Large intestine (tissue), 12 donors: Measurements from ENCODE around the gene FREM1. TPM values are rescaled to one million over a fixed set of nuclear protein-coding genes. Genes with fewer than 3 reads are reported as not detected.
A peak's percentile ranks its signal among the peaks of the same experiment; 100 is the strongest.

Experiments
- DNase-seq, 2 donors: peaks; one replicate each; pipeline versions ENCODE4 v3.0.0 to v3.0.0-alpha.2; 2013
- H3K27ac ChIP-seq: one replicate; pipeline ENCODE4 v1.5.1; 2013; ENCODE audit warnings: low read length
- H3K27me3 ChIP-seq: 2 replicates; pipeline ENCODE4 v1.6.1; 2013; ENCODE audit warnings: low read length; ENCODE audit not compliant: control insufficient read depth, insufficient read depth
- H3K36me3 ChIP-seq: 2 replicates; pipeline ENCODE4 v1.6.1; 2013; ENCODE audit warnings: low read length; ENCODE audit not compliant: control insufficient read depth, insufficient read depth
- H3K4me1 ChIP-seq: one replicate; pipeline ENCODE4 v1.6.1; 2013; ENCODE audit warnings: low read length; ENCODE audit not compliant: control insufficient read depth, insufficient read depth
- H3K4me3 ChIP-seq: one replicate; pipeline ENCODE4 v1.5.1; 2013; ENCODE audit warnings: low read length
- H3K9me3 ChIP-seq: one replicate; pipeline ENCODE4 v1.6.1; 2013; ENCODE audit warnings: mild to moderate bottlenecking, low read depth, low read length, moderate library complexity; ENCODE audit not compliant: control insufficient read depth
- WGBS: methylation state at CpG from one replicate; pipeline ENCODE4 v1.1.5; 2013; ENCODE audit warnings: low lambda C conversion rate; ENCODE audit not compliant: insufficient coverage; 5-methylcytosine and 5-hydroxymethylcytosine counted together
- long read RNA-seq, 11 donors: transcript quantifications; one replicate each; lab custom pipeline, GENCODE V29; 2026
- polyA plus RNA-seq: library from polyadenylated mRNA; unstranded; fragments of 120-200 nt; gene quantifications from one replicate; pipeline ENCODE4 v1.2.1, GENCODE V29; 2013

FREM1 gene
- polyA plus RNA-seq: 10.0 TPM
- long read RNA-seq, donor 1: 0 reads
- long read RNA-seq, donor 2: 0 reads
- long read RNA-seq, donor 3: 0 reads
- long read RNA-seq, donor 4: 0 reads
- long read RNA-seq, donor 5: 0 reads
- long read RNA-seq, donor 6: 0 reads
- long read RNA-seq, donor 7: 0 reads
- long read RNA-seq, donor 8: 0 reads
- long read RNA-seq, donor 9: 0 reads
- long read RNA-seq, donor 10: 0 reads
- long read RNA-seq, donor 11: 0 reads

GRCh38 chr9:14909961-14910805, at the start of gene FREM1:
FREM1 (minus strand) TSS chr9:14910428; CDS start chr9:14868977, 41,451 bp downstream.
- no peaks in the 10 kb centered on the region for H3K27me3 ChIP-seq
- H3K4me3 ChIP-seq: peak within 1 kb of the TSS; percentile 38
- H3K4me1 ChIP-seq: peaks cover 25% of the 10 kb centered on the region
- peak; percentile 20 to 57 for DNase-seq
- 0% methylated on average over 1 of the region's 18 CpGs for WGBS
- H3K27ac ChIP-seq: peak within 1 kb of the TSS; percentile 29
- H3K9me3 ChIP-seq: no peaks in the 10 kb centered on the region
- H3K36me3 ChIP-seq: no peaks in the 10 kb centered on the region

GRCh38 chr9:14958989-14959388, 48.8 kb upstream of the FREM1 start:
- no peak for DNase-seq

GRCh38 chr9:14957109-14957508, 46.9 kb upstream of the FREM1 start:
- WGBS: 33% methylated on average over 1 of the region's 2 CpGs
- H3K36me3 ChIP-seq: no peaks in the 10 kb centered on the region
- no peaks in the 10 kb centered on the region for H3K4me1 ChIP-seq
- H3K4me3 ChIP-seq: no peak overlapping the region
- DNase-seq: no peak
- H3K27ac ChIP-seq: no peak overlapping the region
- no peaks in the 10 kb centered on the region for H3K27me3 ChIP-seq
- H3K9me3 ChIP-seq: no peaks in the 10 kb centered on the region

More at GRCh38 chr9:14958989-14959388, 48.8 kb upstream of the FREM1 start:
- Histone ChIP-seq H3K4me1 (no peaks in the 10 kb centered on the region), H3K27me3 (no peaks in the 10 kb centered on the region), H3K9me3 (no peaks in the 10 kb centered on the region), H3K27ac (no peak overlapping the region), H3K36me3 (no peaks in the 10 kb centered on the region), H3K4me3 (no peak overlapping the region)

GRCh38 chr9:14956208-14956607, 46.0 kb upstream of the FREM1 start:
- Histone ChIP-seq H3K27ac (no peak overlapping the region), H3K9me3 (no peaks in the 10 kb centered on the region), H3K4me1 (no peaks in the 10 kb centered on the region), H3K27me3 (no peaks in the 10 kb centered on the region), H3K36me3 (no peaks in the 10 kb centered on the region), H3K4me3 (no peak overlapping the region)
- no CpG with 5 or more reads among the region's 2 CpGs for WGBS
- no peak for DNase-seq

- no peak for DNase-seq
- Histone ChIP-seq H3K27ac (no peak overlapping the region), H3K36me3 (no peaks in the 10 kb centered on the region), H3K27me3 (no peaks in the 10 kb centered on the region), H3K9me3 (no peaks in the 10 kb centered on the region), H3K4me1 (no peaks in the 10 kb centered on the region), H3K4me3 (no peak overlapping the region)
- no CpG with 5 or more reads among the region's 4 CpGs for WGBS
Observed at GRCh38 chr9:14945351-14945750, 35.1 kb upstream of the FREM1 start.

- Histone ChIP-seq H3K9me3 (no peaks in the 10 kb centered on the region), H3K36me3 (no peaks in the 10 kb centered on the region), H3K4me3 (no peak overlapping the region), H3K27me3 (no peaks in the 10 kb centered on the region), H3K27ac (no peak overlapping the region), H3K4me1 (no peaks in the 10 kb centered on the region)
- 60% methylated on average over 1 of the region's 7 CpGs for WGBS
- DNase-seq: no peak
Observed at GRCh38 chr9:14941501-14942405, 31.5 kb upstream of the FREM1 start.

GRCh38 chr9:14939378-14939777, 29.1 kb upstream of the FREM1 start:
- Histone ChIP-seq H3K36me3 (no peaks in the 10 kb centered on the region), H3K4me3 (no peak overlapping the region), H3K9me3 (no peaks in the 10 kb centered on the region), H3K4me1 (no peaks in the 10 kb centered on the region), H3K27me3 (no peaks in the 10 kb centered on the region), H3K27ac (no peak overlapping the region)
- 77% methylated on average over 3 of the region's 4 CpGs for WGBS
- DNase-seq: no peak

- Histone ChIP-seq H3K27ac (no peak overlapping the region), H3K9me3 (no peaks in the 10 kb centered on the region), H3K4me1 (no peaks in the 10 kb centered on the region), H3K36me3 (no peaks in the 10 kb centered on the region), H3K27me3 (no peaks in the 10 kb centered on the region), H3K4me3 (no peak overlapping the region)
- WGBS: 73% methylated on average over 2 of the region's 2 CpGs
- no peak for DNase-seq
Observed at GRCh38 chr9:14937216-14937615, 27.0 kb upstream of the FREM1 start.

- Histone ChIP-seq H3K27me3 (no peaks in the 10 kb centered on the region), H3K9me3 (no peaks in the 10 kb centered on the region), H3K36me3 (no peaks in the 10 kb centered on the region), H3K4me3 (no peak overlapping the region), H3K27ac (peak overlapping the region; percentile 39), H3K4me1 (no peaks in the 10 kb centered on the region)
- DNase-seq: no peak
- WGBS: no CpG with 5 or more reads among the region's 4 CpGs
Observed at GRCh38 chr9:14936491-14936890, 26.3 kb upstream of the FREM1 start.

GRCh38 chr9:14935964-14936363, 25.7 kb upstream of the FREM1 start:
- H3K9me3 ChIP-seq: no peaks in the 10 kb centered on the region
- WGBS: no CpG with 5 or more reads among the region's 1 CpG
- no peaks in the 10 kb centered on the region for H3K27me3 ChIP-seq
- DNase-seq: no peak
- H3K4me1 ChIP-seq: no peaks in the 10 kb centered on the region
- no peaks in the 10 kb centered on the region for H3K36me3 ChIP-seq
- no peak overlapping the region for H3K4me3 ChIP-seq
- no peak overlapping the region for H3K27ac ChIP-seq
